ENCODE measurements around the gene PAQR9.

The PAQR9 gene

DNA sequence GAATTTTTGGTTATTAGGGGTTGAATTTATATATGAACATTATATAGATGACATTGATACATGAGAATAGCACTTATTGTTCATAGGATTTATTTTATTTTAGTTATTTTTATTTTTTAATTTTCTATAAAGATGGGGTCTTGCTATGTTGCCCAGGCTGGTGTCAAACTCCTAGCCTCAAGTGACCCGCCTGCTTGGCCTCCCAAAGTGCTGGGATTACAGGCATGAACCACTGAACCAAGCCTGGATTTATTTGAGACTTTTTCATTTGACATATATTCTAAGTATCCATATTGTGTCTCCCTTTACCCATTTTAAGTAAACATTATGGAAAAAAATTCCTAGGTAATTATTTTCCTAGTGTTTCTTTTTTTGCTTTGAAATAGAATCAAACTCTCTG is 12.5 kb downstream of the PAQR9 start:
- no peak for DNase-seq

DNA sequence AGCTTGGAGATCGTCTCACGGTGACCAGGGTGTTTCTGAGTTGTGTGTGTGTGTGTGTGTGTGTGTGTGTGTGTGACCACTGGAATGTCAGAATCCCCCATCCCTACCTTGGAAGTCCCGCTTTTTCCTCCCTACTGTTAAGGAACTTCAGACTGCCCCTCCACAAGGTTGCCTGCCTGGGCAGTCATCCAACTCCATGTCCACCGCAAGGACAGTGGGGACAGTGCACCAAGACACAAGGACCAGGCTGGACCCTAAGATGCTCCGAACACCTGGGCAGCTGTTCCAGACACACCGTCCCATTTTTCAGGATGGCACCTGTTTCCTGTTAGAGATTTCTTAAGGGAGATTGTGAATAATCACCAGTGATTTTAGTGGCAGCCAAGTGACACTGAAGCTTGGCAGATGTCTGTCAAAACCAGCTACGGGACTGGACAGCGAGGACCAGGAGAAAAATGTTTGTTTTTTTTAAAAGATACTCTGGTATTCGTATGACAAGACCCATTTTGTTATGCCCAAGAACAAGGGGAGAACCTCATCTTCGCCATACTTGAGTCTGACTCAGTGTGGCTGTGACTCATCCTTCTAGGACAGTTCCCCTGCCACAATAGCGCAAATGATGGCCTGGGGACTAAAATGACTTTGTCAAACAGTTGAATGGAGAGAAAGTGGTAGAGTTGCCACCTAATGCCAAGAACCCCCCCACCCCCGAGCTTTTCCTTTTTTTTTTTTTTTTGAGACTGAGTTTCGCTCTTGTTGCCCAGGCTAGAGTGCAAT is 15.5 kb downstream of the PAQR9 start:
- no peak for DNase-seq

GRCh38 chr3:142947352-142947751 is 16.1 kb downstream of the PAQR9 start:
- DNase-seq: no peak

DNA sequence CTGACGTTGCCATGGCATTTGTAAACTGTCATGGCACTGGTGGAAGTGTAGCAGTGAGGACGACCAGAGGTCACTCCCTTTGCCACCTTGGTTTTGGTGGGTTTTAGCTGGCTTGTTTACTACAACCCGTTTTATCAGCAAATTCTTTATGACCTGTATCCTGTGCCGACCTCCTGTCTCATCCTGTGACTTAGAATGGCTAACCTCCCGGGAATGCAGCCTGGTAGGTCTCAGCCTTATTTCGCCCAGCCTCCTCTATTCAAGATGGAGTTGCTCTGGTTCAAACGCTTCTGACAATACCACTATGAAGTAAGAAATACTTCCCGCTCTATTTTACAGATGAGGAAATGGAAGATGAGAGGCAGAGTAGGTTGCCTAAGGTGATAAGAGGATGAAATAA is 16.6 kb downstream of the PAQR9 start:
- DNase-seq: no peak

DNA sequence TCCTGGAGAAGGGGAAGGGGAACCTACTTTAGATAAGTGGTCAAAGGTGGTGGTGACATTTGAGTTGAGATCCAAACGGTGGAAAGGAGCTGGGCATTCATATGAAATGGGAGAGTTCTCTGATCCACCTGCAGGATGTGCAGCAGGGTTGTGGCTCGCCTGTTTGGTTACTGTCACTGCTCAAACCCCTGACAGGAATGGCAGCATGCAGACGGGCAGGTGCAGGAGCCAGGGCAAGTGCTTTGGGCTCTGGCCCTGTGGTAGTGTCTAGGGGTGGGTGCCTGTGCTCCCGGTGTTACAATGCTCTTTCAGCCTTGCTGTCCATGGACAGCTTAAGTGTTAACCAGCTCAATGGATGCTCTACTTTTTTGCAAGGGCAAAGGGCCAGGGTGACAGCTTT is 18.5 kb downstream of the PAQR9 start:
- no peak for DNase-seq

- DNase-seq: no peak
Measured at GRCh38 chr3:142944342-142944741, 19.1 kb downstream of the PAQR9 start.

DNA sequence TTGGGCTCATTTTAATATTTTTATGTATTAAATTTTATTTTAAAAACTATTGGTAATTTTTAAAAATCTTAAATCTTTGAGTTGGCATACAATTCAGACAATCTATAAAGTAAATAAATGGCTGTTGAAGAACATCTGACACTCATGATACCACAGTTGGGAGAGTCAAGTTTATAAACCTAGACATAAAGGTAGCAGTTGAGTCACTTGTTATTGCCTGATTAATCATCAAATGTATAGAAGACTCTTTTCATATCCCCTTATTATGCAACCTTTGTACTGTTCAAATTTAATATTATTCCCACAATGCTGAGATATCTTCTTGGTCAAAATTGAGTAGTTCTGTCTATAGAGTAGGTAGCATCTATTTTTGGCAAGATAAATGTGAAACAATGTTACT is 19.6 kb downstream of the PAQR9 start:
- DNase-seq: no peak

- DNase-seq: no peak
Measured at GRCh38 chr3:142943349-142943748, 20.1 kb downstream of the PAQR9 start.

GRCh38 chr3:142941373-142942123 is 21.9 kb downstream of the PAQR9 start:
- no peak for DNase-seq

DNA sequence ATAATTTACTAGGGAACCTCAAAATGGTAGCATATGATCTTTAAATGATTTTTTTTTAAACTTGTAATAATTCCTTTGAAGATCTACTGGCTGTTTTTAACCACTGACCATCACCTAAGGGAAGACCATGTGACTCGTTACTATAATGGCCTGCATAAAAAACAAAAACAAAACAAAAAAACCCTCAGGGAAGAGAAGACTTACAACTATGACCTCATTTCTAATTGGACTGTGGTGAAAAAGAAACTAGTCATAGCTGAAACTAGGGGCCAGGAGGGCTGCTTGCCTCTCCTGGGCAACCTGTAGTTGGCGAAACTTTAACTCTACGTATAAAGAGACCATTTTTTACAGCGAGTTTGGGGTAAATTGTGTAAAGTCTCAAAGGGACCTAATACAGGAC is 23.0 kb downstream of the PAQR9 start:
- DNase-seq: no peak

GRCh38 chr3:142940000-142940399 is 23.5 kb downstream of the PAQR9 start:
- no peak for DNase-seq

DNA sequence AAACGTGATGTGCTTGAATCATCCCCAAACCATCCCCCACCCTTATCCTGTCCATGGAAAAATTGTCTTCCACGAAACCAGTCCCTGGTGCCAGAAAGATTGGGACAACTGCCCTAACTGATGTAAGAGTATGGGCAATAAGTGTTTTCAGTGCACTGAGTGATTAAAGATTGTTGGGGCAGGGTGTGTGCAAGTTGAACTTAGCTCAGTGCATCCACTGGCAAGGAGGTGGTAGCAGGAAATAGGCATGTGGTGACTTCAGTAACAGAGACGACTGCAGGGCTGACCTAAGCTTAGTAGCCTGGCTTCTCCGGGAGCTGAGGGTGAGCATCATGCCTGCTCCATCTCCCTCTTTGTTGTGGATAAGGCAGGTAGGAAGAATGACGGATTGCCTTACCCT is 27.5 kb downstream of the PAQR9 start:
- no peak for DNase-seq

DNA sequence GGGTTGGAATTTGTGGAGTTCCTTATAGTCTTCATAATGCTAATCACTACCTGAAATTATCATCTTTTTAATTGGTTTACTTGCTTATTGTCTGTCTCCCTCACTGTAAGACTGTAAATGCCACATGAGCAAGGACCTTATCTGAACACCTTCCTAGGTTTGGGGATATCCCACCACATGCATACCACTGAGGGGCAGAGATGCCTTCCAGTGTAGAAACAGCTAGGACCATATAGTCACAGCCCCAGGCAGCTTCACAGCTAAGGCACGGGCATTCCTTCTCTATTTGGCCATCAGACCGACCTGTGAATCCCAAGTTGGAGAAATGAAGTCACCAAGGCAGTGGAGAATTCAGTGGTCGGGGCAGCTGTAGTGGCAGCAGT is 28.6 kb downstream of the PAQR9 start:
- DNase-seq: no peak

GRCh38 chr3:142934128-142934886 is 29.2 kb downstream of the PAQR9 start:
- DNase-seq: no peak

GRCh38 chr3:142931222-142931621 is 32.3 kb downstream of the PAQR9 start:
- no peak for DNase-seq

DNA sequence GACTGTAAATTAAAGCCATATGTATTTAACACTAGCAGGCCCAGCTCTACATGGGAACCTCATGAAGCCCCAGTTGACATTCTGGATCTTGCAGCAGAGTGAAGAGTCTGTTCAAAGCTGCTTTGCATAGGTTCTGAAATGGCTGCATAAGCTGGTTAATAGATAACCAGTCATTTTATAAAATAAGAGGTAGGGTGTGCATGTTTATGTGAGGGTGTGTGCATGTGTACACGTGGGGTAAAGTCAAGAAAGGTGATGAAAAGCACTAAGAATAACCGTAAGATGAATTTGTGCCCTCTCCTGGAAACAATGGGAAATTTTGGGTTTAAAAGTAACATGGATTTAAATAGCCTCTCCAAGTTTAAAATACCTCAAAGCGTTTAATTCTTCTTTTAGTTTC is 33.0 kb downstream of the PAQR9 start:
- no peak for DNase-seq

DNA sequence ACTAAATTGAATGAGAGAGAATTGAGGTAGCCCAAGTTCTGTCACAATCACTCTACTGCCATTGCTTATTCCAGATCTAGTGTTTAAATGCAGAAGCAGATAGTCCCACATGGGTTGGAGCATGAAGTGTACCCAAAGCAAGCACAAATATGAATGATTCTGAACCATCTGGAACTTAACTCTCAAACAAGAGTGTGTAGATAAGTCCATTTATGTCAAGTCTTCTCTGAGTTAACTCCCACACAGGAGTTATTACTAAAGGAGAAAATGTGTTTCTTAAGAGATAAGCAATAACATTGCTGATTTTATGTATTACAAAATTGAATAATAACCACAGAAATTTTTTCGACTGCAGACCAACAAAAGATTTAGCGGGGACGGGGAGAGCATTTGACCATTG is 33.6 kb downstream of the PAQR9 start:
- no peak for DNase-seq

GRCh38 chr3:142929109-142929508 is 34.4 kb downstream of the PAQR9 start:
- DNase-seq: peak; percentile 42

- no peak for DNase-seq
Measured at GRCh38 chr3:142926368-142926944, 37.0 kb downstream of the PAQR9 start.

GRCh38 chr3:142925140-142925539 is 38.3 kb downstream of the PAQR9 start:
- DNase-seq: no peak

DNA sequence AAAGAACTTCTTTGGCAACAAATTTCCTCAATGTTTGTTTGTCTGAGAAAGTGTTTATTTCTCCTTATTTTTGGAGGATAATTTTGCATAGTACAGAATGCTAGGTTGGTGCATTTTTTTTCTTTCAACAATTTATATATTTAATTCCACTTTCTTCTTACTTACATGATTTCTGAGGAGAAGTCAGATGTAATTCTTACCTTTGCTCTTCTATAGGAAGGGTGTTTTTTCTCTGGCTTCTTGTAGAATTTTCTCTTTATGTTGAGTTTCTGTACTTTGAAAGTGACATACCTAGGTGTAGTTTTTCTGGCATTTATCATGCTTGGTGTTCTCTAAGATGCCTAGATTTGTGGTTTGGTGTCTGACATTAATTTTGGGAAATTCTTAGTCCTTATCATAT is 39.8 kb downstream of the PAQR9 start:
- DNase-seq: no peak

DNA sequence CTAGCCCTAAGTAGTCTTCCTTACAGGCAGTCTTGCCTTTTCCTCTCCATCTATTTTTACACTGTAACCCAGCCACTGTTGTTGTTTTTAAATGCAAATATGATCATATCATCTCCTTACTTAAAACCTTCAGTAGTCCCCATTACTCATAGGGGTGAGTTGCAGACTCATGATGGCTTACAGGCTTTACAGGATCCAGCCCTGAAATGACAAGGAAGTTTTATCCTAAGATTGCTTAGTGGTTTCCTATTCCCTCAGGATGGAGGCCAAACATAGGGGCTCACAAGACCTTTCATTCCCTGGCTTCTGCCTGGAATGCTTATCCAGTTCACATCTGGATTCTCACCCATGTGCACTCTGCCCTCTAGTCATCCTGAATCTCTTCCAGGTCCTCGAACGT is 46.9 kb downstream of the PAQR9 start:
- no peak for DNase-seq

GRCh38 chr3:142915636-142916035 is 47.8 kb downstream of the PAQR9 start:
- DNase-seq: no peak
